H1 (cell line): Measurements from ENCODE around the gene ARHGAP1. TPM values are rescaled to one million over a fixed set of nuclear protein-coding genes. Genes with fewer than 3 reads are reported as not detected.

Experiments
- CTCF ChIA-PET: fragments of 300-600 bp; sonication (Branson Sonifier 250); formaldehyde crosslinking; loops from one replicate; lab custom pipeline; 2021; ENCODE audit not compliant: partially characterized antibody; lab: Charles Lee
- POLR2A ChIA-PET: fragments of 300-600 bp; sonication (Branson Sonifier 250); formaldehyde crosslinking; loops from one replicate; lab custom pipeline; 2021; ENCODE audit warnings: inconsistent platforms; ENCODE audit not compliant: partially characterized antibody; lab: Charles Lee
- DNase-seq, 2 experiments: peaks; one replicate each; pipeline versions ENCODE4 v3.0.0 to v3.0.0-alpha.2; 2010 to 2022; ENCODE audit warnings: low spot score in 2 of 2, low read depth in 1 of 2, mixed read lengths in 1 of 2
- FAIRE-seq: peaks from 2 replicates; lab custom pipeline; 2011; peaks lifted over from hg19 to GRCh38; lab: Jason Lieb, UNC
- H2AFZ ChIP-seq: 2 replicates; pipeline ENCODE4 v1.8.1; 2012; ENCODE audit warnings: low read length, inconsistent platforms
- H2AK5ac ChIP-seq: 2 replicates; pipeline ENCODE4 v1.6.1; 2013; ENCODE audit warnings: low read depth, low read length
- H2BK120ac ChIP-seq: replicated peaks from 2 replicates; pipeline ENCODE3; 2013; ENCODE audit warnings: low read depth, low read length, inconsistent platforms
- H2BK12ac ChIP-seq: 2 replicates; pipeline ENCODE4 v1.6.1; 2013; ENCODE audit warnings: low read depth, low read length
- H2BK15ac ChIP-seq: 2 replicates; pipeline ENCODE4 v1.6.1; 2013; ENCODE audit warnings: low read length
- H2BK20ac ChIP-seq: 2 replicates; pipeline ENCODE4 v1.6.1; 2013; ENCODE audit warnings: low read length
- H2BK5ac ChIP-seq: 2 replicates; pipeline ENCODE4 v1.6.1; 2013; ENCODE audit warnings: low read depth, low read length
- H3K14ac ChIP-seq: 2 replicates; pipeline ENCODE4 v1.6.1; 2013; ENCODE audit warnings: inconsistent platforms; ENCODE audit not compliant: insufficient read length
- H3K18ac ChIP-seq: 2 replicates; pipeline ENCODE4 v1.6.1; 2013; ENCODE audit warnings: low read length; ENCODE audit errors: extremely low read depth
- H3K23ac ChIP-seq: 2 replicates; pipeline ENCODE4 v1.6.1; 2013; ENCODE audit warnings: inconsistent platforms; ENCODE audit not compliant: insufficient read length
- H3K23me2 ChIP-seq: 2 replicates; pipeline ENCODE4 v1.6.1; 2013; ENCODE audit warnings: low read depth, low read length
- H3K27ac ChIP-seq: 2 replicates; pipeline ENCODE4 v1.6.1; 2011; ENCODE audit warnings: low read depth, low read length, inconsistent platforms
- H3K27me3 ChIP-seq, 4 experiments: replicated peaks in 1 of 4; 1 replicate in 1 of 4; 2 replicates in 3 of 4; pipeline versions ENCODE4 v1.6.1 to v1.8.1; 2011 to 2013; ENCODE audit warnings: low read length in 3 of 4, mild to moderate bottlenecking in 3 of 4, inconsistent platforms in 2 of 4, mixed read lengths in 2 of 4, moderate library complexity in 1 of 4; ENCODE audit not compliant: control insufficient read depth in 3 of 4, insufficient read depth in 3 of 4; ENCODE audit errors: extremely low read depth in 1 of 4
- H3K36me3 ChIP-seq, 4 experiments: 2 replicates each; pipeline versions ENCODE4 v1.6.1 to v1.8.1; 2011 to 2013; ENCODE audit warnings: mild to moderate bottlenecking in 4 of 4, low read length in 3 of 4, moderate library complexity in 2 of 4, control low read depth in 1 of 4, inconsistent platforms in 1 of 4; ENCODE audit not compliant: insufficient read depth in 4 of 4, control insufficient read depth in 2 of 4
- H3K4ac ChIP-seq: replicated peaks from 2 replicates; pipeline ENCODE3; 2013; ENCODE audit warnings: low read length, low read depth, mixed read lengths, inconsistent platforms; ENCODE audit not compliant: insufficient read length
- H3K4me1 ChIP-seq, 4 experiments: replicated peaks in 1 of 4; 1 replicate in 1 of 4; 2 replicates in 3 of 4; pipeline versions ENCODE4 v1.6.1 to v1.8.1; 2011 to 2013; ENCODE audit warnings: low read length in 3 of 4, inconsistent platforms in 2 of 4, mixed read lengths in 1 of 4; ENCODE audit not compliant: insufficient read depth in 4 of 4, control insufficient read depth in 3 of 4
- H3K4me2 ChIP-seq, 2 experiments: 2 replicates each; pipeline versions ENCODE4 v1.6.1 to v1.8.1; 2011 to 2013; ENCODE audit warnings: low read depth in 2 of 2, low read length in 2 of 2, control low read depth in 1 of 2, inconsistent platforms in 1 of 2, mild to moderate bottlenecking in 1 of 2; ENCODE audit not compliant: insufficient read depth in 1 of 2
- H3K4me3 ChIP-seq, 4 experiments: fragments of 200-600, 300-600 bp in 1 of 4; sonication (generic), shearing (Covaris generic), sonication (Bioruptor Twin) in 1 of 4; 2 replicates each; pipeline versions ENCODE4 v1.5.1 to v1.8.1; 2011 to 2016; ENCODE audit warnings: low read length in 4 of 4, low read depth in 3 of 4, control low read depth in 2 of 4, inconsistent platforms in 2 of 4, mild to moderate bottlenecking in 2 of 4, mixed read lengths in 1 of 4, moderate library complexity in 1 of 4; ENCODE audit not compliant: insufficient read depth in 2 of 4; ENCODE audit errors: extremely low read depth in 1 of 4
- H3K56ac ChIP-seq: replicated peaks from 2 replicates; pipeline ENCODE3; 2013; ENCODE audit warnings: low read depth, mild to moderate bottlenecking, mixed read lengths, low read length, inconsistent platforms; ENCODE audit not compliant: insufficient read length
- H3K79me1 ChIP-seq: 2 replicates; pipeline ENCODE4 v1.6.1; 2013; ENCODE audit warnings: low read depth, low read length, control low read depth
- H3K79me2 ChIP-seq, 2 experiments: 2 replicates each; pipeline versions ENCODE4 v1.6.1 to v1.8.1; 2012 to 2013; ENCODE audit warnings: low read length in 2 of 2, mild to moderate bottlenecking in 2 of 2, inconsistent platforms in 1 of 2; ENCODE audit not compliant: insufficient read depth in 2 of 2, control insufficient read depth in 1 of 2
- H3K9ac ChIP-seq, 4 experiments: replicated peaks in 1 of 4; 1 replicate in 1 of 4; 2 replicates in 3 of 4; pipeline versions ENCODE4 v1.6.1 to v1.8.1; 2011 to 2013; ENCODE audit warnings: low read depth in 3 of 4, low read length in 3 of 4, control low read depth in 2 of 4, mild to moderate bottlenecking in 2 of 4, moderate library complexity in 2 of 4, inconsistent platforms in 1 of 4; ENCODE audit errors: extremely low read depth in 1 of 4
- H3K9me3 ChIP-seq, 2 experiments: 2 replicates each; pipeline versions ENCODE4 v1.6.1 to v1.8.1; 2012 to 2013; ENCODE audit warnings: mild to moderate bottlenecking in 2 of 2, moderate library complexity in 2 of 2, control low read depth in 1 of 2, inconsistent platforms in 1 of 2, low read depth in 1 of 2, low read length in 1 of 2, mixed read lengths in 1 of 2; ENCODE audit not compliant: insufficient read depth in 2 of 2
- H4K20me1 ChIP-seq, 2 experiments: replicated peaks in 1 of 2; 2 replicates each; pipeline versions ENCODE3 to v1.8.1; 2011 to 2013; ENCODE audit warnings: inconsistent platforms in 2 of 2, low read length in 2 of 2, mild to moderate bottlenecking in 1 of 2; ENCODE audit not compliant: insufficient read depth in 2 of 2, control insufficient read depth in 1 of 2
- H4K5ac ChIP-seq: 2 replicates; pipeline ENCODE4 v1.6.1; 2013; ENCODE audit warnings: low read length, low read depth, mixed read lengths, inconsistent platforms; ENCODE audit not compliant: insufficient read length
- H4K8ac ChIP-seq: 2 replicates; pipeline ENCODE4 v1.8.0; 2013; ENCODE audit warnings: mild to moderate bottlenecking, moderate library complexity, low read length, inconsistent platforms; ENCODE audit not compliant: insufficient read depth; ENCODE audit errors: extremely low read depth
- H4K91ac ChIP-seq: replicated peaks from 2 replicates; pipeline ENCODE3; 2013; ENCODE audit warnings: low read length, mixed read lengths, inconsistent platforms; ENCODE audit not compliant: insufficient read length
- FOSL1 ChIP-seq: IDR thresholded peaks from 2 replicates; pipeline ENCODE4 v1.6.1; 2011; ENCODE audit warnings: mild to moderate bottlenecking, low read depth, low read length, moderate library complexity; ENCODE audit not compliant: insufficient read depth
- WGBS, 2 experiments: shearing (Covaris generic) in 1 of 2; methylation state at CpG; one replicate each; pipeline versions ENCODE4 v1.1.6 to v1.1.7; 2013 to 2015; ENCODE audit warnings: low lambda C conversion rate in 2 of 2, mixed read lengths in 2 of 2, inconsistent platforms in 1 of 2, low coverage in 1 of 2, missing lambda C conversion rate in 1 of 2; ENCODE audit not compliant: insufficient replicate concordance in 2 of 2, insufficient coverage in 1 of 2, insufficient read length in 1 of 2; ENCODE audit errors: extremely low coverage in 1 of 2, missing lambda C conversion rate in 1 of 2; 5-methylcytosine and 5-hydroxymethylcytosine counted together
- polyA plus RNA-seq, 7 experiments: library from polyadenylated mRNA; depleted of rRNA in 3 of 7; stranded (reverse) in 5 of 7; unstranded in 2 of 7; fragments of >200 nt in 5 of 7; fragments of 200-250 nt in 2 of 7; gene quantifications; 1 replicate in 5 of 7; 2 replicates in 1 of 7; 4 replicates in 1 of 7; pipeline versions ENCODE4 v1.2.1 to v1.2.3, GENCODE V29; 2011 to 2013; ENCODE audit warnings: missing spikeins in 2 of 7, mixed read lengths in 2 of 7
- total RNA-seq: library from RNA; stranded (reverse); fragmentation: NEBNext Ultra II Directional; extraction: Animal tissue kit (Norgen Biotek cat#: 25700); gene quantifications from 2 replicates; pipeline ENCODE4 v1.2.1, GENCODE V29; 2021

ARHGAP1 gene
- total and polyA plus RNA-seq, 2 of the 8 experiments (the other 6 are each of a cell fraction or from before 2014, with no cell fraction given) = 28.6 to 58.8 TPM

- Histone ChIP-seq H3K23ac (no peak overlapping the region), H4K91ac (no peak overlapping the region), H2BK5ac (no peak overlapping the region), H3K27me3 (no peaks in the 10 kb centered on the region), H3K79me2 (no peaks in the 10 kb centered on the region), H4K20me1 (no peaks in the 10 kb centered on the region), H2AK5ac (no peak overlapping the region), H3K56ac (no peak overlapping the region), H2BK120ac (no peak overlapping the region), H4K5ac (no peak overlapping the region), H4K8ac (no peak overlapping the region), H3K18ac (no peak overlapping the region), H3K4me1 (peaks cover 0 to 5% (median under 1%) of the 10 kb centered on the region in 4 experiments; a peak in 2 of 7 replicates), H2BK20ac (no peak overlapping the region), H3K79me1 (no peaks in the 10 kb centered on the region), H2BK12ac (no peak overlapping the region), H3K9me3 (no peaks in the 10 kb centered on the region), H3K36me3 (no peaks in the 10 kb centered on the region), H2AFZ (no peak overlapping the region), H3K4me2 (no peak overlapping the region), H3K27ac (no peak overlapping the region), H3K4me3 (no peak overlapping the region), H3K23me2 (no peaks in the 10 kb centered on the region), H3K14ac (no peak overlapping the region), H2BK15ac (no peak overlapping the region), H3K4ac (no peak overlapping the region), H3K9ac (no peak overlapping the region)
- ChIA-PET POLR2A (interaction anchor here (4.3 kb wide), 1 partner anchor 15 kb away, joined by 21 read pairs; no protein-coding TSS in a partner anchor), CTCF (no interaction called here)
- DNase-seq = no peak
- 89% methylated on average over 6 of the region's 6 CpGs; no CpG with 5 or more reads in 1 of the 2 experiments for WGBS, 2 experiments
- FAIRE-seq = no peak
- no peak for TF ChIP-seq FOSL1
Observed at GRCh38 chr11:46721286-46721685, 20.9 kb upstream of the ARHGAP1 start.
